Esophagus squamous epithelium (tissue), 5 donors: ENCODE results near the gene CBR3. TPM values are rescaled to one million over a fixed set of nuclear protein-coding genes. Genes with fewer than 3 reads are reported as not detected.

Experiments
- DNase-seq: peaks from one replicate; lab custom pipeline; 2025; lab: John Stamatoyannopoulos, UW
- H3K27ac ChIP-seq, 4 donors: fragments of 200-600 bp; sonication (generic); one replicate each; pipeline ENCODE4 v1.5.1; 2016 to 2019; ENCODE audit warnings: mild to moderate bottlenecking in 1 of 4
- H3K27me3 ChIP-seq, 4 donors: fragments of 200-600 bp; sonication (generic); 1 replicate in 3 of 4; 2 replicates in 1 of 4; pipeline versions ENCODE4 v1.5.1 to v1.6.0; 2017 to 2021; ENCODE audit warnings: antibody characterized with exemption in 1 of 4
- H3K36me3 ChIP-seq, 3 donors: fragments of 200-600 bp; sonication (generic); one replicate each; pipeline ENCODE4 v1.5.1; 2016 to 2019
- H3K4me1 ChIP-seq, 3 donors: fragments of 200-600 bp; sonication (generic); one replicate each; pipeline ENCODE4 v1.5.1; 2017 to 2019
- H3K4me3 ChIP-seq, 4 donors: fragments of 200-600 bp; sonication (generic); 1 replicate in 3 of 4; 2 replicates in 1 of 4; pipeline ENCODE4 v1.5.1; 2016 to 2019; ENCODE audit warnings: mild to moderate bottlenecking in 2 of 4, moderate library complexity in 1 of 4
- H3K9me3 ChIP-seq, 3 donors: fragments of 200-600 bp; sonication (generic); one replicate each; pipeline ENCODE4 v1.5.1; 2016 to 2019
- POLR2A ChIP-seq, 4 donors: fragments of 450-650 bp; IDR thresholded peaks; one replicate each; pipeline ENCODE4 v1.6.1; 2017; ENCODE audit warnings: antibody characterized with exemption in 4 of 4, mild to moderate bottlenecking in 4 of 4, moderate library complexity in 3 of 4
- WGBS, 2 donors: methylation state at CpG; one replicate each; pipeline ENCODE4 v1.1.5; 2018; 5-methylcytosine and 5-hydroxymethylcytosine counted together
- intact Hi-C: fragments of 100-400 bp; cut with DNase I; formaldehyde crosslinking; loops from one replicate; pipeline ENCODE4 v1.15.0; 2022
- total RNA-seq, 4 donors: library from RNA; depleted of rRNA; stranded (reverse); fragments of >200 nt; gene quantifications; one replicate each; pipeline ENCODE4 v1.1.0, GENCODE V29; 2016
- TF ChIP-seq, protein P1 (sequence below), 6 experiments: fragments of 450-650 bp in 4 of 6; fragments of 200-600 bp in 2 of 6; sonication (generic) in 2 of 6; IDR thresholded peaks; one replicate each; pipeline ENCODE4 v1.5.1; 2016 to 2019; ENCODE audit warnings: antibody characterized with exemption in 6 of 6, mild to moderate bottlenecking in 4 of 6, moderate library complexity in 4 of 6
- donor health status: DM: yes; HTN: yes; CAD: no.

Gene CBR3
- 100 to 1,000 TPM in 3 of 4 donors, 10 to 100 TPM in 1; 67.3 to 158 (median 122) TPM for total RNA-seq

DNA sequence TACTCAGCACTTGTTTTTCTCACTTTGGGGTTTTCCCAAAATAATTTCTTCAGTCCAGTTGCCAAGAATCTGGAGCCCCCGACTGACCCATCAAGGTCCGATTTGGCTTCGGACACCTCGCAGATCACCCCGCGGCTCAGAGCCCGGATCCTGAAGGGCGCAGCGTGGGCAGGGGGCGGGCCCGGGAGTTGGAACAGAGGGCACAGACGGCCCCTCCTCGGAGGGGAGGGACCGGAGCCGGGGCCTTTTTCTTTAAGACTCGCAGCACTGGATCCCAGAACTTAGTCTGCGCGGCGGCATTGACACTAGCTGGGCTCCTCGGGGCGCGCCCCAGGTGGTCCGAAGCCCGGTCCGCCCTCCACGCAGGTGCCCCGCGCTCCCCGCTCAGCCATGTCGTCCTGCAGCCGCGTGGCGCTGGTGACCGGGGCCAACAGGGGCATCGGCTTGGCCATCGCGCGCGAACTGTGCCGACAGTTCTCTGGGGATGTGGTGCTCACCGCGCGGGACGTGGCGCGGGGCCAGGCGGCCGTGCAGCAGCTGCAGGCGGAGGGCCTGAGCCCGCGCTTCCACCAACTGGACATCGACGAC lies at the start of gene CBR3:
Gene CBR3, plus strand, starts transcription at position 277 of the 588 bp plus-strand sequence. Its CDS starts 114 bp downstream, at position 391.
- peaks cover 0 to 22% (median 0%) of the 10 kb centered on the region in 3 donors for H3K36me3 ChIP-seq
- DNase-seq = no peak
- H3K4me3 ChIP-seq = peak within 1 kb of the TSS; percentile 75 to 96 (median 80)
- H3K27me3 ChIP-seq = no peaks in the 10 kb centered on the region
- H3K27ac ChIP-seq = peak within 1 kb of the TSS; percentile 93 to 99 (median 99)
- 0 to 1% methylated on average over 8 to 18 of the region's 53 CpGs for WGBS, 2 donors
- H3K4me1 ChIP-seq = peaks cover 10 to 78% (median 29%) of the 10 kb centered on the region in 3 donors
- intact Hi-C loops = no loop called here
- TF ChIP-seq POLR2A (IDR thresholded peaks at IDR 0.05) = peak in 1 of 4 donors; percentile 76
- TF ChIP-seq, protein P1, sequence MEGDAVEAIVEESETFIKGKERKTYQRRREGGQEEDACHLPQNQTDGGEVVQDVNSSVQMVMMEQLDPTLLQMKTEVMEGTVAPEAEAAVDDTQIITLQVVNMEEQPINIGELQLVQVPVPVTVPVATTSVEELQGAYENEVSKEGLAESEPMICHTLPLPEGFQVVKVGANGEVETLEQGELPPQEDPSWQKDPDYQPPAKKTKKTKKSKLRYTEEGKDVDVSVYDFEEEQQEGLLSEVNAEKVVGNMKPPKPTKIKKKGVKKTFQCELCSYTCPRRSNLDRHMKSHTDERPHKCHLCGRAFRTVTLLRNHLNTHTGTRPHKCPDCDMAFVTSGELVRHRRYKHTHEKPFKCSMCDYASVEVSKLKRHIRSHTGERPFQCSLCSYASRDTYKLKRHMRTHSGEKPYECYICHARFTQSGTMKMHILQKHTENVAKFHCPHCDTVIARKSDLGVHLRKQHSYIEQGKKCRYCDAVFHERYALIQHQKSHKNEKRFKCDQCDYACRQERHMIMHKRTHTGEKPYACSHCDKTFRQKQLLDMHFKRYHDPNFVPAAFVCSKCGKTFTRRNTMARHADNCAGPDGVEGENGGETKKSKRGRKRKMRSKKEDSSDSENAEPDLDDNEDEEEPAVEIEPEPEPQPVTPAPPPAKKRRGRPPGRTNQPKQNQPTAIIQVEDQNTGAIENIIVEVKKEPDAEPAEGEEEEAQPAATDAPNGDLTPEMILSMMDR (IDR thresholded peaks at IDR 0.05) = no peak
- no peaks in the 10 kb centered on the region for H3K9me3 ChIP-seq

DNA sequence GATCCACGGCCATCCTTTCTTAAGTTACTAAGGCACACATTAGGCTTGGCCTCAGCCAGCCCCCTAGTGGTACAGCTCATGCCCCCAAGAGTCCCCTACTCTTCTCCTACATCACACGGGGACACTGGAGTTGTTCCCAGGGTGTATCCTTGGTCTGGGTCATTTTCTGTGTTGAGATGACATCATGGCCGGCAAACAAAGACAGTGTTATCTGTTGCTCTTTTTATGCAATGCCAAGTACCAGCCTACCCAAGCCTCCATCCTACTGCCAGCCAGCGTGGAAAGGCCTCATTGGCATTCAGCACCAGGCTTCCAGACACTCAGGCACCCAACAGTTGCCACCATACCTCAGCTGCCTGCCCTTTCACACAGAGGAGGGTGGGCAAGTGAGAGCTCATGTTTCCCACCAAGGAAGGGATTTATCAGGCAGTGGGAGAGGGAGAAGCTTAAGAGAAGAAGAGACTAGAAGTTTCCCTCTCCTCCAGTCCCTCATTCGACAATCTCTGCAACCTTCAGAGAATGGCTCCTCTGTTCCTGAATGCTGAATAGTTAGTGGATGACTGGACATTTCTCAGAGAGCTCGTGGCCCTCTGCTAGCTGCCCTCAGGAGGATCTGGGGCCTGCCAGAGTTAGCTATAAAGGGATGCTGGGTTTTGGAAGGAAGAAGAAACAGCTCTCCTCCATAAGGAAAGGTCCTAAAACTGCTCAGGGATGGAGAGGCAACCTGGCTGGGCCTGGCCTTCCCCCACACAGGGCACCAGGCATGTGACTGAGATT lies 47.3 kb upstream of the CBR3 start:
- intact Hi-C loops = no loop called here
- Histone ChIP-seq H3K27ac (no peak overlapping the region), H3K9me3 (no peaks in the 10 kb centered on the region), H3K27me3 (no peaks in the 10 kb centered on the region), H3K36me3 (no peaks in the 10 kb centered on the region), H3K4me3 (no peak overlapping the region), H3K4me1 (peaks cover 0 to 30% (median 8%) of the 10 kb centered on the region in 3 donors)
- 66 to 78% methylated on average over 6 of the region's 6 CpGs for WGBS, 2 donors
- no peak for DNase-seq
- TF ChIP-seq, protein P1 (IDR thresholded peaks at IDR 0.05) = no peak
- no peak for TF ChIP-seq POLR2A (IDR thresholded peaks at IDR 0.05)

DNA sequence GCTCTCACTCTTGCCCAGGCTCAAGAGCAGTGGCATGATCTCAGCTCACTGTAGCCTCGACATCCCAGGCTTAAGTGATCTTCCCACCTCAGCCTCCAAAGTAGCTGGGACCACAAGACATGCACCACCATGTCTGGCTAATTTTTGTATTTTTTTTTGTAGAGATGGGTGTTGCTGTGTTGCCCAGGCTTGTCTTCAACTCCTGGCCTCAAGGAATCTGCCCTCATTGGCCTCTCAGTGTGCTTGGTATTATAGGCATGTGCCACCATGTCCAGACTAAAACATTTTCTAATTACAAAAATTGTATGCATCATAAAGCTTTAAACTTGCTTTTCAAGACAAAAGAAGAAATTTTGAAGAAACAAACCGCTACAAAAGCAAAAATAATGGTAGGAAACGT lies 44.9 kb upstream of the CBR3 start:
- Histone ChIP-seq H3K27me3 (no peaks in the 10 kb centered on the region), H3K27ac (peak overlapping the region in 3 of 4 donors; percentile 24 to 58 (median 40)), H3K9me3 (peaks cover 0 to 15% (median 7%) of the 10 kb centered on the region in 3 donors), H3K4me1 (peaks cover 0 to 30% (median 8%) of the 10 kb centered on the region in 3 donors), H3K4me3 (no peak overlapping the region), H3K36me3 (no peaks in the 10 kb centered on the region)
- WGBS, 2 donors = 36 to 52% methylated on average over 3 of the region's 3 CpGs
- DNase-seq = no peak
- TF ChIP-seq, protein P1 (IDR thresholded peaks at IDR 0.05) = no peak
- TF ChIP-seq POLR2A (IDR thresholded peaks at IDR 0.05) = no peak
- intact Hi-C loops = no loop called here

DNA sequence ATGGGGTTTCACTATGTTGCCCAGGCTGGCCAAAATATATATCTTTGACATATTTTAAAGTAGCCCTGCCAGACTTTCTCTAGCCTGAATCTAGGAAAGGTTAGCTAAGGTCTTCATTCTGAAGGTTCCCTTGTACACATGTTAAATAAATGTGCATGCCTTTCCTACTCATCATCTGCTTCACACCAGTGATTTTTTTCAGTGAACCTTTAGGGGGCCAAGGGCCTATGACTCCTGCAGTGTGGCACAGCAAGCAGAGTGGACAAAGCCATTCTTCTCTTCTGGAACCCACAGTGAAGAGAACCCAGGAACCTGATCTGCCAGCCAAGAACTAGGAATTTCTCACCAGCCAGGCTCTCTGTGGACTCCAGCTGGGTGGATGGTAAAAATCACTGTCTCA lies 42.2 kb upstream of the CBR3 start:
- H3K27me3 ChIP-seq = no peaks in the 10 kb centered on the region
- H3K36me3 ChIP-seq = no peaks in the 10 kb centered on the region
- peaks cover 0 to 15% (median 7%) of the 10 kb centered on the region in 3 donors for H3K9me3 ChIP-seq
- TF ChIP-seq POLR2A (IDR thresholded peaks at IDR 0.05) = no peak
- TF ChIP-seq, protein P1 (IDR thresholded peaks at IDR 0.05) = no peak
- H3K4me3 ChIP-seq = no peak overlapping the region
- no peak for DNase-seq
- H3K27ac ChIP-seq = no peak overlapping the region
- H3K4me1 ChIP-seq = peaks cover 0 to 44% (median 18%) of the 10 kb centered on the region in 3 donors
- intact Hi-C loops = no loop called here

DNA sequence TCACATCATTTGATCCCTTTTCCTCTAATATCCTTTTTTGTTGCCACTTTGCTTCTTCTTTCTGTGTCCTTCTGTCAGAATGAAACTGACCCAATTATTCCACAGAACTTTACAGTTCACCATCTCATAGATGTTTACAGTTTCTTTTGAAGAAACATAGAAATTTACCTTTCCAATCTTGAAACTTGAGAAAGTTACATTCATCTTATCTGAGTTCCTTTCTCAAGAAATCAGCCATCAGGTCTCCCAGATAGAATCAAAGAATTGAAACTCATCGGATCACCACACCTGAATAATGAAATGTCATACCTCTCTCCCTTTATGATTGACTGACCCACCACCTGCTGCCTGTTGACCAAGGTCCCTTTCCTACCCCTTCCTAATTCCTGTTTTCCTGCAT lies 41.4 kb upstream of the CBR3 start:
- no peak for DNase-seq
- Histone ChIP-seq H3K27ac (no peak overlapping the region), H3K36me3 (no peaks in the 10 kb centered on the region), H3K4me1 (peaks cover 0 to 52% (median 24%) of the 10 kb centered on the region in 3 donors), H3K27me3 (no peaks in the 10 kb centered on the region), H3K4me3 (no peak overlapping the region), H3K9me3 (peaks cover 0 to 15% (median 7%) of the 10 kb centered on the region in 3 donors)
- TF ChIP-seq, protein P1 (IDR thresholded peaks at IDR 0.05) = no peak
- no peak for TF ChIP-seq POLR2A (IDR thresholded peaks at IDR 0.05)
- 96 to 100% methylated on average over 1 of the region's 1 CpG for WGBS, 2 donors
- intact Hi-C loops = no loop called here
